ENCODE data around the gene GUSB. TPM values are rescaled to one million over a fixed set of nuclear protein-coding genes. Genes with fewer than 3 reads are reported as not detected.

The GUSB gene
- total and polyA plus RNA-seq, 2 of the 8 experiments (the other 6 are each of a cell fraction or from before 2014, with no cell fraction given) = 43.6 to 71.3 TPM

GRCh38 chr7:65992526-65992925 is 10.5 kb upstream of the GUSB start:
- Histone ChIP-seq H3K14ac (ENCODE audit: insufficient read length) (no peak overlapping the region), H3K4me1 (replicated peaks in 1 of 4; ENCODE audit: control insufficient read depth in 3 of 4, insufficient read depth in 4 of 4, low read length in 3 of 4) (no peaks in the 10 kb centered on the region), H2AK5ac (ENCODE audit: low read depth, low read length) (no peak overlapping the region), H3K23ac (ENCODE audit: insufficient read length) (no peak overlapping the region), H3K4me2 (ENCODE audit: insufficient read depth in 1 of 2, low read depth in 2 of 2, low read length in 2 of 2) (no peak overlapping the region), H3K27ac (ENCODE audit: low read depth, low read length) (no peak overlapping the region), H2BK5ac (ENCODE audit: low read depth, low read length) (no peak overlapping the region), H3K9ac (replicated peaks in 1 of 4; ENCODE audit: extremely low read depth in 1 of 4, low read depth in 3 of 4, low read length in 3 of 4) (no peak overlapping the region), H2BK15ac (ENCODE audit: low read length) (no peak overlapping the region), H2BK120ac (replicated peaks; ENCODE audit: low read depth, low read length) (no peak overlapping the region), H4K8ac (ENCODE audit: extremely low read depth, insufficient read depth, low read length) (no peak overlapping the region), H3K79me1 (ENCODE audit: low read depth, low read length) (no peaks in the 10 kb centered on the region), H4K5ac (ENCODE audit: insufficient read length, low read depth, low read length) (no peak overlapping the region), H2AFZ (ENCODE audit: low read length) (no peak overlapping the region), H4K20me1 (replicated peaks in 1 of 2; ENCODE audit: control insufficient read depth in 1 of 2, insufficient read depth in 2 of 2, low read length in 2 of 2) (no peaks in the 10 kb centered on the region), H2BK12ac (ENCODE audit: low read depth, low read length) (no peak overlapping the region), H3K36me3 (ENCODE audit: control insufficient read depth in 2 of 4, insufficient read depth in 4 of 4, low read length in 3 of 4) (no peaks in the 10 kb centered on the region), H4K91ac (replicated peaks; ENCODE audit: insufficient read length, low read length) (no peak overlapping the region), H3K27me3 (replicated peaks in 1 of 4; ENCODE audit: control insufficient read depth in 3 of 4, extremely low read depth in 1 of 4, insufficient read depth in 3 of 4, low read length in 3 of 4) (no peaks in the 10 kb centered on the region), H3K4me3 (ENCODE audit: extremely low read depth in 1 of 4, insufficient read depth in 2 of 4, low read depth in 3 of 4, low read length in 4 of 4) (no peak overlapping the region), H3K4ac (replicated peaks; ENCODE audit: insufficient read length, low read depth, low read length) (no peak overlapping the region), H3K79me2 (ENCODE audit: control insufficient read depth in 1 of 2, insufficient read depth in 2 of 2, low read length in 2 of 2) (no peaks in the 10 kb centered on the region), H3K56ac (replicated peaks; ENCODE audit: insufficient read length, low read depth, low read length) (no peak overlapping the region), H3K23me2 (ENCODE audit: low read depth, low read length) (no peaks in the 10 kb centered on the region), H2BK20ac (ENCODE audit: low read length) (no peak overlapping the region), H3K9me3 (ENCODE audit: insufficient read depth in 2 of 2, low read depth in 1 of 2, low read length in 1 of 2) (no peaks in the 10 kb centered on the region), H3K18ac (ENCODE audit: extremely low read depth, low read length) (no peak overlapping the region)
- WGBS, 2 experiments (ENCODE audit: extremely low coverage in 1 of 2, insufficient coverage in 1 of 2, insufficient read length in 1 of 2, insufficient replicate concordance in 2 of 2, low coverage in 1 of 2, low lambda C conversion rate in 2 of 2, missing lambda C conversion rate in 1 of 2) = 83% methylated on average over 4 of the region's 4 CpGs; no CpG with 5 or more reads in 1 of the 2 experiments
- no peak for FAIRE-seq
- ChIA-PET POLR2A (ENCODE audit: partially characterized antibody) (no interaction called here), CTCF (ENCODE audit: partially characterized antibody) (no interaction called here)
- DNase-seq (ENCODE audit: low read depth in 1 of 2, low spot score in 2 of 2) = no peak
- no peak for TF ChIP-seq MAX (IDR thresholded peaks at IDR 0.05)

Measured in H1 (cell line).